SHP77 treated with DMSO at 0.1 percent for 48 hours (cell line): ENCODE data around the gene OR52E2.

Source experiments
- DNase-seq: peaks from one replicate; lab custom pipeline; 2025; lab: John Stamatoyannopoulos, UW

OR52E2 gene

GRCh38 chr11:5011254-5011653 lies 48.2 kb downstream of the OR52E2 start:
- no peak for DNase-seq
